ENCODE results near the gene AKAP8L.

GRCh38 chr19:15426485-15427349 is 7.9 kb upstream of the AKAP8L start:
- TF ChIP-seq EP300 (IDR thresholded peaks at IDR 0.05; ENCODE audit: borderline replicate concordance in 1 of 2, control insufficient read depth in 1 of 2, low read depth in 2 of 2, low read length in 2 of 2) (no peak), EZH2 (IDR thresholded peaks at IDR 0.05; ENCODE audit: borderline replicate concordance, control insufficient read depth, low read depth, low read length) (no peak), ZBTB33 (IDR thresholded peaks at IDR 0.05) (no peak), NBN (IDR thresholded peaks at IDR 0.05) (no peak), SMC3 (IDR thresholded peaks at IDR 0.05; ENCODE audit: borderline replicate concordance, low read length) (no peak), POLR2AphosphoS5 (IDR thresholded peaks at IDR 0.05; ENCODE audit: low read length) (no peak), POLR2A (IDR thresholded peaks at IDR 0.05; ENCODE audit: low read depth, low read length) (peak; percentile 9; the same call in 1 of the 2 replicates), ASH2L (IDR thresholded peaks at IDR 0.05; ENCODE audit: borderline replicate concordance, low read depth) (no peak), RFX5 (IDR thresholded peaks at IDR 0.05; ENCODE audit: low read depth, low read length) (no peak)
